ENCODE results near the gene PHF21B. TPM values are rescaled to one million over a fixed set of nuclear protein-coding genes. Genes with fewer than 3 reads are reported as not detected.

PHF21B gene
- total RNA-seq, 1 experiment from 2014 or later: 4.5 TPM

- intact Hi-C loops (cut with micrococcal nuclease; ENCODE audit: unreplicated experiment) (no loop called here), in situ Hi-C loops (cut with HindIII; ENCODE audit: low pct_unique_long_range_greater_than_20kb, low sequenced_read_pairs) (no loop called here)
- Histone ChIP-seq H3K36me3 (ENCODE audit: control insufficient read depth, insufficient read depth, low read length) (no peaks in the 10 kb centered on the region), H3K4me3 (ENCODE audit: low read depth in 2 of 2, low read length in 2 of 2) (no peak overlapping the region), H3K4me1 (ENCODE audit: control insufficient read depth, insufficient read depth, low read length) (no peaks in the 10 kb centered on the region), H3K27me3 (ENCODE audit: control insufficient read depth, insufficient read depth, low read length) (no peaks in the 10 kb centered on the region), H3K27ac (ENCODE audit: low read length) (no peak overlapping the region), H3K9me3 (ENCODE audit: control insufficient read depth, insufficient read depth, low read depth, low read length) (no peaks in the 10 kb centered on the region)
- DNase-seq (ENCODE audit: low read depth, low spot score) (no peak), ATAC-seq (no peak)
- POLR2A ChIA-PET: no interaction called here
- no TSS peak for BruUV-seq (replicated peaks)
- CTCF ChIA-PET: no interaction called here
- TF ChIP-seq, protein P1, sequence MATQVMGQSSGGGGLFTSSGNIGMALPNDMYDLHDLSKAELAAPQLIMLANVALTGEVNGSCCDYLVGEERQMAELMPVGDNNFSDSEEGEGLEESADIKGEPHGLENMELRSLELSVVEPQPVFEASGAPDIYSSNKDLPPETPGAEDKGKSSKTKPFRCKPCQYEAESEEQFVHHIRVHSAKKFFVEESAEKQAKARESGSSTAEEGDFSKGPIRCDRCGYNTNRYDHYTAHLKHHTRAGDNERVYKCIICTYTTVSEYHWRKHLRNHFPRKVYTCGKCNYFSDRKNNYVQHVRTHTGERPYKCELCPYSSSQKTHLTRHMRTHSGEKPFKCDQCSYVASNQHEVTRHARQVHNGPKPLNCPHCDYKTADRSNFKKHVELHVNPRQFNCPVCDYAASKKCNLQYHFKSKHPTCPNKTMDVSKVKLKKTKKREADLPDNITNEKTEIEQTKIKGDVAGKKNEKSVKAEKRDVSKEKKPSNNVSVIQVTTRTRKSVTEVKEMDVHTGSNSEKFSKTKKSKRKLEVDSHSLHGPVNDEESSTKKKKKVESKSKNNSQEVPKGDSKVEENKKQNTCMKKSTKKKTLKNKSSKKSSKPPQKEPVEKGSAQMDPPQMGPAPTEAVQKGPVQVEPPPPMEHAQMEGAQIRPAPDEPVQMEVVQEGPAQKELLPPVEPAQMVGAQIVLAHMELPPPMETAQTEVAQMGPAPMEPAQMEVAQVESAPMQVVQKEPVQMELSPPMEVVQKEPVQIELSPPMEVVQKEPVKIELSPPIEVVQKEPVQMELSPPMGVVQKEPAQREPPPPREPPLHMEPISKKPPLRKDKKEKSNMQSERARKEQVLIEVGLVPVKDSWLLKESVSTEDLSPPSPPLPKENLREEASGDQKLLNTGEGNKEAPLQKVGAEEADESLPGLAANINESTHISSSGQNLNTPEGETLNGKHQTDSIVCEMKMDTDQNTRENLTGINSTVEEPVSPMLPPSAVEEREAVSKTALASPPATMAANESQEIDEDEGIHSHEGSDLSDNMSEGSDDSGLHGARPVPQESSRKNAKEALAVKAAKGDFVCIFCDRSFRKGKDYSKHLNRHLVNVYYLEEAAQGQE (IDR thresholded peaks at IDR 0.05; ENCODE audit: insufficient read depth in 1 of 2, low read depth in 2 of 2, low read length in 1 of 2): no peak
- no peak for TF ChIP-seq SIN3A (IDR thresholded peaks at IDR 0.05; ENCODE audit: borderline replicate concordance, insufficient read depth, low read depth, low read length)
- TF ChIP-seq, protein P2, sequence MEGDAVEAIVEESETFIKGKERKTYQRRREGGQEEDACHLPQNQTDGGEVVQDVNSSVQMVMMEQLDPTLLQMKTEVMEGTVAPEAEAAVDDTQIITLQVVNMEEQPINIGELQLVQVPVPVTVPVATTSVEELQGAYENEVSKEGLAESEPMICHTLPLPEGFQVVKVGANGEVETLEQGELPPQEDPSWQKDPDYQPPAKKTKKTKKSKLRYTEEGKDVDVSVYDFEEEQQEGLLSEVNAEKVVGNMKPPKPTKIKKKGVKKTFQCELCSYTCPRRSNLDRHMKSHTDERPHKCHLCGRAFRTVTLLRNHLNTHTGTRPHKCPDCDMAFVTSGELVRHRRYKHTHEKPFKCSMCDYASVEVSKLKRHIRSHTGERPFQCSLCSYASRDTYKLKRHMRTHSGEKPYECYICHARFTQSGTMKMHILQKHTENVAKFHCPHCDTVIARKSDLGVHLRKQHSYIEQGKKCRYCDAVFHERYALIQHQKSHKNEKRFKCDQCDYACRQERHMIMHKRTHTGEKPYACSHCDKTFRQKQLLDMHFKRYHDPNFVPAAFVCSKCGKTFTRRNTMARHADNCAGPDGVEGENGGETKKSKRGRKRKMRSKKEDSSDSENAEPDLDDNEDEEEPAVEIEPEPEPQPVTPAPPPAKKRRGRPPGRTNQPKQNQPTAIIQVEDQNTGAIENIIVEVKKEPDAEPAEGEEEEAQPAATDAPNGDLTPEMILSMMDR (IDR thresholded peaks at IDR 0.05): no peak
- no peak for TF ChIP-seq POLR2AphosphoS5 (IDR thresholded peaks at IDR 0.05; ENCODE audit: low read depth, low read length)
- no peak for TF ChIP-seq TCF7L2 (IDR thresholded peaks at IDR 0.05; ENCODE audit: low read depth, low read length)
These were observed 118.5 kb downstream of the PHF21B start for GRCh38 chr22:44891293-44891747.

DNA sequence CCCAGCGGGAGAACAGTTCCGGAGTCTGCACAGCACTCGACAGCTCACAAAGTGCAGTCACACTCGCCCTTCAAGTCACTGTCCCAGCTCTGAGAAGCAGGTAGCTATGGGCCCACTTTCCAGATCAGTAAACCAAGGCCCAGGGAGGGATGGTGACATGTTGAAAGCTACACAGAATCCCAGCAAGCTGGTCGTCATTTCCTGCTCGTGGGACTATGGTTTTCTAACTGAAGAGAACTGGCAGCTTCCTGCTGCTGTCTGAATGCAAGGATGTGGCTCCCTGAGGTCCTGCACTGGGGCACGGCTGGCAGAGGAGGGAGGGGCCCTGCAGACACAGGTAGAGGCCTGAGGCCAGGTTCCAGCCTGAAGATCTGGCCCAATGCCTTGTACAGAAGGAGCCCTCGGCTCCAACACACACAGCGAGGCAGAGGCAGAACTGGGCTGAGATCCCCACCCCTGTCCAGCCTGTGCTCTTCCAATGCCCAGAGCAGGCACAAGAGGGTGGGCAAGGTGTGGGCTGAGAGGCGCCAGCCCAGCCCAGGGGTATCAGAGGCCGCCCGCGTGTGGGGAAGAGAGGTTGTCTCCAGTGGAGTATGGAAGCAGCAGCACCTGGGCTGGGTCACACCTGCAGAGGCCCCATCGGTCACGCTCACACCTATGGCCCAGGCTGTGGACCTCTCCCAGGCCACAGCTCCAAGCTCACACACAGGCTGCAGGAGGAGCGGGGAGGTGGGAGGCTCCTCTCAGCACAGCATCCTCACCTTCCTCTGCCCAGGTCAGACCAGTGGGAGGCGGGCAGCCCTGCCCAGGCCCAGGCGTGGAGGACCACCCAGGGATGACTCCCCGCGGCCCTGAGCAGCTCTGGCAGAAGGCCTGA, 119.2 kb downstream of the PHF21B start:
- H3K9me3 ChIP-seq (ENCODE audit: control insufficient read depth, insufficient read depth, low read depth, low read length): no peaks in the 10 kb centered on the region
- H3K27ac ChIP-seq (ENCODE audit: low read length): no peak overlapping the region
- intact Hi-C loops (cut with micrococcal nuclease; ENCODE audit: unreplicated experiment) (no loop called here), in situ Hi-C loops (cut with HindIII; ENCODE audit: low pct_unique_long_range_greater_than_20kb, low sequenced_read_pairs) (no loop called here)
- BruUV-seq (replicated peaks): no TSS peak
- ChIA-PET POLR2A (no interaction called here), CTCF (no interaction called here)
- no peak for DNase-seq (ENCODE audit: low read depth, low spot score)
- ATAC-seq: no peak; the same call in 1 of the 2 replicates
- no peaks in the 10 kb centered on the region for H3K36me3 ChIP-seq (ENCODE audit: control insufficient read depth, insufficient read depth, low read length)
- no peaks in the 10 kb centered on the region for H3K27me3 ChIP-seq (ENCODE audit: control insufficient read depth, insufficient read depth, low read length)
- no peaks in the 10 kb centered on the region for H3K4me1 ChIP-seq (ENCODE audit: control insufficient read depth, insufficient read depth, low read length)
- TF ChIP-seq TCF7L2 (IDR thresholded peaks at IDR 0.05; ENCODE audit: low read depth, low read length): no peak
- TF ChIP-seq, protein P2 (IDR thresholded peaks at IDR 0.05): no peak
- no peak overlapping the region for H3K4me3 ChIP-seq (ENCODE audit: low read depth in 2 of 2, low read length in 2 of 2)
